MG63 (cell line): ENCODE results near the gene TMEM17. TPM values are rescaled to one million over a fixed set of nuclear protein-coding genes. Genes with fewer than 3 reads are reported as not detected.

Source experiments
- DNase-seq: peaks from one replicate; pipeline ENCODE4 v3.0.0-alpha.2; 2020
- H3K27me3 ChIP-seq: fragments of 250-450 bp; sonication (Bioruptor Pico); 2 replicates; pipeline ENCODE4 v1.5.1; 2020; ENCODE audit warnings: mild to moderate bottlenecking, moderate library complexity
- H3K36me3 ChIP-seq: fragments of 250-450 bp; sonication (Bioruptor Pico); 2 replicates; pipeline ENCODE4 v1.5.1; 2020; ENCODE audit warnings: mild to moderate bottlenecking, moderate library complexity
- H3K4me3 ChIP-seq: fragments of 250-450 bp; sonication (Bioruptor Pico); 2 replicates; pipeline ENCODE4 v1.5.1; 2020; ENCODE audit warnings: mild to moderate bottlenecking, moderate library complexity
- H3K9me3 ChIP-seq: fragments of 250-450 bp; sonication (Bioruptor Pico); 2 replicates; pipeline ENCODE4 v1.5.1; 2020; ENCODE audit warnings: mild to moderate bottlenecking, moderate library complexity
- total RNA-seq: library from RNA; depleted of rRNA; stranded (reverse); fragments of >200 nt; shearing (Covaris generic); gene quantifications from 2 replicates; pipeline ENCODE4 v1.2.3, GENCODE V29; 2014; ENCODE audit warnings: low replicate concordance

TMEM17 gene
- total RNA-seq, 1 experiment from 2014 or later, result 2.6 TPM

GRCh38 chr2:62485761-62486438 lies 20.1 kb downstream of the TMEM17 start:
- no peak overlapping the region for H3K4me3 ChIP-seq
- DNase-seq, result no peak
- no peaks in the 10 kb centered on the region for H3K36me3 ChIP-seq
- no peaks in the 10 kb centered on the region for H3K9me3 ChIP-seq
- H3K27me3 ChIP-seq, result no peaks in the 10 kb centered on the region

DNA sequence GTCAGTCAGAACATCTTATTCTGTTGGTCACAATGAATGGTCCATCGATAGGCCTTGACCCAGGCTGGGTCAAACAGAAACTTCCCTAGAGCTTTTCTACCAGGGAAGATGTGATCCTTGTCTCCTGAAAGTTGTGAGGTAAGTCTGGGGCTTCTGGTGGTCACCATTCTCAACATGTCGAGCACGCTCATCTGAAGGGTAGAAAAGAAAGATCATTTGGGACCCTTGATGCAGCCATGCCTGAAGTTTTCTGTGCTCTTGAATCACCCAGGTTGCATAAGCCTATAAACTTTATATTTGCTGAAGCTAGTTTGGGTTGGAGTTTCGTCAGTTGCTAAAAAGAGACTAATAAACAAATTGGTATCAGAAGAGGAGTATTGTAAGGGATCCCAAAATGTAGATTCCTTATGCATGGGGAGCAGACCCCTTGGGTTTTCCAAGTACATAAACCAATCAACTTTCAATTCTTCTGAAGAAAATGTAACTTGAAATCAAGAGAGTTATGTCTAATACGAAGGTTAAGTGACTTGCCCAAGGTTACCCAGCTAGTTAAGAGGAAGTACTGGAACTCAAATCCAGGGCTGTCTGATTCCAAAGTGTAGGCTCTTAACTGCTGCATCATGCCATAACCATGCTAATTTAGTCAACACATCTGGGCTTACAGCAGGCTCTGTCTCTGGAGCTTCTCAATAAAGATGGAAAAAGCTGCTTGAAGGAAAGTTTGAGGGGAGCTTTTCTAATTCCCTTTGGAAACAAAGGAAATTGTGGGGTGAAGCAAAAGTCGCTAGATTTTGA lies 23.2 kb downstream of the TMEM17 start:
- H3K36me3 ChIP-seq, result no peaks in the 10 kb centered on the region
- H3K4me3 ChIP-seq, result no peak overlapping the region
- no peaks in the 10 kb centered on the region for H3K9me3 ChIP-seq
- no peaks in the 10 kb centered on the region for H3K27me3 ChIP-seq
- DNase-seq, result no peak

- H3K9me3 ChIP-seq, result no peaks in the 10 kb centered on the region
- no peaks in the 10 kb centered on the region for H3K36me3 ChIP-seq
These were observed 26.1 kb downstream of the TMEM17 start for GRCh38 chr2:62479917-62480316.

GRCh38 chr2:62478093-62478580 lies 27.9 kb downstream of the TMEM17 start:
- Histone ChIP-seq H3K4me3 (no peak overlapping the region), H3K36me3 (no peaks in the 10 kb centered on the region), H3K9me3 (no peaks in the 10 kb centered on the region), H3K27me3 (no peaks in the 10 kb centered on the region)
- no peak for DNase-seq

More at GRCh38 chr2:62479917-62480316, 26.1 kb downstream of the TMEM17 start:
- no peak for DNase-seq
- Histone ChIP-seq H3K27me3 (no peaks in the 10 kb centered on the region), H3K4me3 (no peak overlapping the region)

GRCh38 chr2:62477573-62477972 lies 28.4 kb downstream of the TMEM17 start:
- Histone ChIP-seq H3K9me3 (no peaks in the 10 kb centered on the region), H3K36me3 (no peaks in the 10 kb centered on the region), H3K4me3 (no peak overlapping the region), H3K27me3 (no peaks in the 10 kb centered on the region)
- DNase-seq, result no peak

- DNase-seq, result peak; percentile 42
- H3K9me3 ChIP-seq, result no peaks in the 10 kb centered on the region
- H3K36me3 ChIP-seq, result no peaks in the 10 kb centered on the region
- no peaks in the 10 kb centered on the region for H3K27me3 ChIP-seq
- no peak overlapping the region for H3K4me3 ChIP-seq
These were observed 30.6 kb downstream of the TMEM17 start for GRCh38 chr2:62475172-62476011.

GRCh38 chr2:62474176-62474575 lies 31.8 kb downstream of the TMEM17 start:
- Histone ChIP-seq H3K36me3 (no peaks in the 10 kb centered on the region), H3K27me3 (no peaks in the 10 kb centered on the region), H3K4me3 (no peak overlapping the region), H3K9me3 (no peaks in the 10 kb centered on the region)
- no peak for DNase-seq

DNA sequence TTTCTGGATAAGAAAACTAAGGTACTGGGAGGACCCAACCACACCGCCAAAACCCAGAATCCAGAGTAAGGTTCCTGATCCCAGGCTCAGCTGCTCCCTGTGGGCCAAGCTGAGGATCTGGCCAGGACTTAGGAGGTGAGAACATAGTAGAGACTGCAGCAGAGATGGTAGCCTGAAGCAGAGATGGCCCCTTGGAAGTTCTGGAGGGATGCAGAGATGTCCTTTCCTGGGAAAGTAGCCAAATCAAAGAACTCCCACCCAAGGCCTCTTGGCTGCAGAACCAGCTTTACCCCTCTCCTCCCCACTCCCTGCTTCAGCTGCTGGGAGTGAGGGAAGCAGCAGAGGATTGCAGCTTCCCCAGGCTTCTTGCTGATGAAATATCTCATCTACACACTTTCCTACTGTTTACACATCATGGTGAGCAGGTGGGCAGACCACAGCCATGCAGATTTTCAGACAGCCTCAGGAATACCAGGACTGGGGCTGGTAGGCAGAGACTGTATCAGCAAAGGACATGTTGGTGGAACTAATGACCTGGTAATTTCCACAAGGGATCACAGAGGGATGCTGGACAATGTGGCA lies 32.7 kb downstream of the TMEM17 start:
- no peaks in the 10 kb centered on the region for H3K9me3 ChIP-seq
- H3K4me3 ChIP-seq, result no peak overlapping the region
- no peaks in the 10 kb centered on the region for H3K27me3 ChIP-seq
- no peak for DNase-seq
- H3K36me3 ChIP-seq, result no peaks in the 10 kb centered on the region

- no peak for DNase-seq
- Histone ChIP-seq H3K36me3 (no peaks in the 10 kb centered on the region), H3K9me3 (no peaks in the 10 kb centered on the region), H3K4me3 (no peak overlapping the region), H3K27me3 (no peaks in the 10 kb centered on the region)
These were observed 33.7 kb downstream of the TMEM17 start for GRCh38 chr2:62472312-62472711.

DNA sequence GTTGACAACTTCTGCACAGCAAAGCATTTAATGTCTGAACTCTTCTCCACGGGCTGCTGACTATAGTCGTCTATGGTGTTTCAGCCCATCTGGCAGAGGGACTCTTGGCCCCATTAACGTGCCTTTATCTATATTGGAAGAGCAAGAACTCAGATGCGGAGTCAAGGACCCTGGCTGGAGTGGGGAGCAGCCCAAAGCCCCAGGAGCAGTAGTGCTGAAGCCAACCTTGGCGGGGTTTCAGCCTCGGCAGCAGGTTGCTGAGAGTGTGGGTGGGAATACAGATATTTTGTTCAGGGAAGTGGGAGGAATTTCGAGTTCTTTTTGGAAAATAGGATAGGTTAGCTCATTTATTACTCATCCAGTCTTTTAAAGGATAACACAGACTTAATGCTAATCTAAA lies 34.2 kb downstream of the TMEM17 start:
- DNase-seq, result peak; percentile 51
- Histone ChIP-seq H3K4me3 (no peak overlapping the region), H3K27me3 (no peaks in the 10 kb centered on the region), H3K9me3 (no peaks in the 10 kb centered on the region), H3K36me3 (no peaks in the 10 kb centered on the region)

GRCh38 chr2:62471404-62471803 lies 34.6 kb downstream of the TMEM17 start:
- no peak for DNase-seq
- H3K4me3 ChIP-seq, result no peak overlapping the region

GRCh38 chr2:62469548-62469947 lies 36.4 kb downstream of the TMEM17 start:
- H3K9me3 ChIP-seq, result no peaks in the 10 kb centered on the region
- H3K36me3 ChIP-seq, result no peaks in the 10 kb centered on the region
- DNase-seq, result no peak
- H3K27me3 ChIP-seq, result no peaks in the 10 kb centered on the region
- H3K4me3 ChIP-seq, result no peak overlapping the region

More at GRCh38 chr2:62471404-62471803, 34.6 kb downstream of the TMEM17 start:
- Histone ChIP-seq H3K36me3 (no peaks in the 10 kb centered on the region), H3K9me3 (no peaks in the 10 kb centered on the region), H3K27me3 (no peaks in the 10 kb centered on the region)

- Histone ChIP-seq H3K9me3 (no peaks in the 10 kb centered on the region), H3K36me3 (no peaks in the 10 kb centered on the region), H3K27me3 (no peaks in the 10 kb centered on the region), H3K4me3 (no peak overlapping the region)
- DNase-seq, result no peak
These were observed 36.9 kb downstream of the TMEM17 start for GRCh38 chr2:62469114-62469513.

- no peak overlapping the region for H3K4me3 ChIP-seq
- no peaks in the 10 kb centered on the region; the same call in 1 of the 2 replicates for H3K9me3 ChIP-seq
- DNase-seq, result peak; percentile 91
- no peaks in the 10 kb centered on the region; the same call in 1 of the 2 replicates for H3K36me3 ChIP-seq
- H3K27me3 ChIP-seq, result no peaks in the 10 kb centered on the region
These were observed 38.3 kb downstream of the TMEM17 start for GRCh38 chr2:62467475-62468321.

GRCh38 chr2:62467100-62467474 lies 38.9 kb downstream of the TMEM17 start:
- H3K27me3 ChIP-seq, result no peaks in the 10 kb centered on the region
- H3K36me3 ChIP-seq, result no peaks in the 10 kb centered on the region; the same call in 1 of the 2 replicates
- H3K4me3 ChIP-seq, result no peak overlapping the region
- H3K9me3 ChIP-seq, result no peaks in the 10 kb centered on the region; the same call in 1 of the 2 replicates
- DNase-seq, result no peak

DNA sequence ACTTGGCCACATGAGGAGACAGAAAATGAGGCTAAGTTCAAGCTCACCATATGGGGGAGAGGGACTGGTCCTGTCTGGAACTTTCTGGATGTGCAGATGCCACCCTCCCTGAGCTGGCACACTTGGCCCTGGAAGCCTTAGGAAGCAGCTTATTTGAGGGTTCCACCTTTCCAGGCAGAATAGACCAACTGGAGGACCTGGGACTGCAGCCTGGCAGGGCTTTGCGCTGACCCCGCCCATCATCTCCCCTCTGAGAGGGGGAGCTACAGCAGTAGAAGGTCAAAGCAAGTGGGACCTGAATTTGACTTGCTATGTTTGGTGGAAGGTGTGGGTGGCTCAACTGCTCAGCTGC lies 39.5 kb downstream of the TMEM17 start:
- Histone ChIP-seq H3K27me3 (no peaks in the 10 kb centered on the region), H3K36me3 (no peaks in the 10 kb centered on the region; the same call in 1 of the 2 replicates), H3K4me3 (no peak overlapping the region), H3K9me3 (no peaks in the 10 kb centered on the region; the same call in 1 of the 2 replicates)
- DNase-seq, result no peak
